PC-3 (cell line): ENCODE measurements around the gene DPH5. TPM values are rescaled to one million over a fixed set of nuclear protein-coding genes. Genes with fewer than 3 reads are reported as not detected.

ENCODE experiments used
- ATAC-seq: fragments of 200-7000 bp; cut with Tn5 transposase; 2 replicates; pipeline ENCODE4 v1.9.1; 2020; ENCODE audit warnings: mild to moderate bottlenecking, moderate library complexity
- Bru-seq: library from RNA; stranded (reverse); fragments of 400-500 nt; gene quantifications from one replicate; lab custom pipeline; 2021; lab: Mats Ljungman, UMichigan
- BruChase-seq, 2 experiments: library from RNA; stranded (reverse); fragments of 400-500 nt; gene quantifications; one replicate each; lab custom pipeline; 2021; lab: Mats Ljungman, UMichigan
- BruUV-seq: library from RNA; stranded (reverse); fragments of 400-500 nt; replicated peaks from 2 replicates; lab custom pipeline; 2021; lab: Mats Ljungman, UMichigan
- CTCF ChIA-PET: fragments of 300-600 bp; sonication (Branson Sonifier 250); formaldehyde crosslinking; loops from one replicate; lab custom pipeline; 2022; ENCODE audit warnings: antibody characterized with exemption; lab: Charles Lee
- POLR2A ChIA-PET: fragments of 300-600 bp; sonication (Branson Sonifier 250); formaldehyde crosslinking; loops from one replicate; lab custom pipeline; 2022; ENCODE audit warnings: antibody characterized with exemption; ENCODE audit not compliant: unreplicated experiment; lab: Charles Lee
- DNase-seq: peaks from one replicate; pipeline ENCODE4 v3.0.0-alpha.2; 2015
- H2AFZ ChIP-seq: fragments of 300-600 bp; sonication (generic); 2 replicates; pipeline ENCODE4 v1.6.0; 2016; ENCODE audit warnings: antibody characterized with exemption, low read length
- H3F3A ChIP-seq: fragments of 300-600 bp; sonication (generic); one replicate; pipeline ENCODE4 v1.6.0; 2017; ENCODE audit warnings: antibody characterized with exemption, low read length, control low read depth, mild to moderate bottlenecking; ENCODE audit not compliant: unreplicated experiment
- H3K27ac ChIP-seq: fragments of 300-600 bp; sonication (generic); 2 replicates; pipeline ENCODE4 v1.5.1; 2016; ENCODE audit warnings: mild to moderate bottlenecking, low read length
- H3K27me3 ChIP-seq: fragments of 300-600 bp; sonication (generic); 2 replicates; pipeline ENCODE4 v1.6.1; 2016; ENCODE audit warnings: low read length, mixed read lengths
- H3K36me3 ChIP-seq: fragments of 300-600 bp; sonication (generic); 2 replicates; pipeline ENCODE4 v1.6.1; 2016; ENCODE audit warnings: low read depth, mixed run types, low read length, mixed read lengths
- H3K4me1 ChIP-seq: fragments of 300-600 bp; sonication (generic); 2 replicates; pipeline ENCODE4 v1.5.1; 2016; ENCODE audit warnings: low read length; ENCODE audit not compliant: insufficient read depth
- H3K4me2 ChIP-seq: fragments of 300-600 bp; sonication (generic); 2 replicates; pipeline ENCODE4 v1.6.0; 2016; ENCODE audit warnings: low read length
- H3K4me3 ChIP-seq: fragments of 300-600 bp; sonication (generic); 2 replicates; pipeline ENCODE4 v1.5.1; 2016; ENCODE audit warnings: mild to moderate bottlenecking, low read length, mixed read lengths
- H3K79me2 ChIP-seq: fragments of 300-600 bp; sonication (generic); 2 replicates; pipeline ENCODE4 v1.6.1; 2017; ENCODE audit warnings: low read length, mixed read lengths
- H3K9ac ChIP-seq: fragments of 300-600 bp; sonication (generic); 2 replicates; pipeline ENCODE4 v1.6.0; 2016; ENCODE audit warnings: mild to moderate bottlenecking, low read length
- H3K9me2 ChIP-seq: fragments of 300-600 bp; sonication (generic); replicated peaks from 2 replicates; pipeline ENCODE4 v1.6.1; 2016; ENCODE audit warnings: mixed run types, low read length, mixed read lengths
- H3K9me3 ChIP-seq: fragments of 300-600 bp; sonication (generic); 2 replicates; pipeline ENCODE4 v1.6.1; 2016; ENCODE audit warnings: low read length, mixed read lengths
- H4K20me1 ChIP-seq: fragments of 300-600 bp; sonication (generic); 2 replicates; pipeline ENCODE4 v1.6.1; 2016; ENCODE audit warnings: low read length, mixed read lengths
- EZH2 ChIP-seq: fragments of 300-600 bp; sonication (generic); IDR thresholded peaks from one replicate; pipeline ENCODE4 v1.6.1; 2017; ENCODE audit warnings: antibody characterized with exemption, mild to moderate bottlenecking, low read length; ENCODE audit not compliant: unreplicated experiment
- EZH2phosphoT487 ChIP-seq: fragments of 300-600 bp; sonication (generic); IDR thresholded peaks from 2 replicates; pipeline ENCODE4 v1.6.1; 2018; ENCODE audit warnings: mild to moderate bottlenecking, antibody characterized with exemption, low read length, borderline replicate concordance
- intact Hi-C: fragments of 100-400 bp; cut with micrococcal nuclease; formaldehyde crosslinking; loops from 2 replicates; pipeline ENCODE4 v1.9.0; 2023
- long read RNA-seq: library from polyadenylated mRNA; unstranded; transcript quantifications from one replicate; pipeline ENCODE4 v2.0.0, GENCODE V29; 2021; ENCODE audit not compliant: unreplicated experiment
- total RNA-seq: library from RNA; depleted of rRNA; stranded (reverse); fragments of >200 nt; gene quantifications from 2 replicates; pipeline ENCODE4 v1.2.3, GENCODE V29; 2014; rRNA removed
- TF ChIP-seq, protein P1 (sequence below): fragments of 300-600 bp; sonication (generic); conservative IDR thresholded peaks from 2 replicates; pipeline ENCODE4 v1.5.1; 2017; ENCODE audit warnings: antibody characterized with exemption, low read depth, mild to moderate bottlenecking, low read length

DPH5 gene, protein sequence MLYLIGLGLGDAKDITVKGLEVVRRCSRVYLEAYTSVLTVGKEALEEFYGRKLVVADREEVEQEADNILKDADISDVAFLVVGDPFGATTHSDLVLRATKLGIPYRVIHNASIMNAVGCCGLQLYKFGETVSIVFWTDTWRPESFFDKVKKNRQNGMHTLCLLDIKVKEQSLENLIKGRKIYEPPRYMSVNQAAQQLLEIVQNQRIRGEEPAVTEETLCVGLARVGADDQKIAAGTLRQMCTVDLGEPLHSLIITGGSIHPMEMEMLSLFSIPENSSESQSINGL
- total RNA-seq = 24.9 and 32.8 TPM in 2 replicates
- percentile 70 among the genes with signal in this experiment for Bru-seq, nascent RNA
- percentile 61 among the genes with signal in this experiment for BruChase-seq, experiment 1, labeled RNA remaining after a 6-hour chase
- BruChase-seq, experiment 2, labeled RNA remaining after a 2-hour chase = percentile 70 among the genes with signal in this experiment
- long read RNA-seq, transcript DPH5-203 (8 exons, 1,316 nt) = major isoform, 31 of 57 reads
- long read RNA-seq, partial matches to known transcripts = 2 of 57 reads
- long read RNA-seq, other reads (novel, unspliced or antisense) = 21 of 57 reads

DNA sequence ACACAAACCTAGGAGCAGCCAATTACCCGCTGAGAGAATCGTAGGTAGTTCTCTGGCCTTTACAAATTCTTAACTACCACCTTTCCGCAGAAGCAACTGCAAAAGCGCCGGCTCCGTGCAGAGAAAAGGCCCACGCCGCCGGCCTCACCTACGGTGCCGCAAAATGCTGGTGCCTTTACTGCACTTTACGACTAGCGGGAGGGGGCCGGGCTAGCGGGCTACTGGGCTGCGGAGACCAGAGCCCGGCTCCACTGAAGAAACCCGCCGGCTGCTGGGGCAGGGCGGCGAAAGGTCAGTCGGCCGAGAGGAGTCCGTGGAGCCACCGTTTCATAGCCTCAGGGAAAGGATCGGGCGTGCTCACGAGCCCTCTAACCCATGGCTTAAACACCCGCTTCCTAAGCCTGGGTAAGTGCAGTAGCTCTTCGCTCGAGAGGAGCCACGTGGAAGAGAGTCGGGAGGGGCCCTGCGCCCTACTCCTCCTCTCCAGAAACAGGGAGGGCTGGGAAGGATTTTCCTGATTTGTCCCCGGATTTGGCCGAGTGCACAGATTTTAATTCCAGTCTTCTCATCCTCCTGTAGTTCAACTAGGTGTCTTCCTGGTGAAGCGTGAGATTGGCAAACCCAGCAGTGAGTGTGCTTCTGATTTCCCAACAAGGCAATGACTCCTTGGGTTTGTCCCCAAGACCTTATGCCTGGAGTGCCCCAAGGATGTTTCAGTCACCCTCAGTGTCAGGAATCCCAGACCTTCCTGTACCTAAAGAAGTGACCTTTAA is at the start of gene DPH5:
DPH5 (minus strand) TSS at position 128 of the 773 bp plus-strand sequence. CDS start 341 bp downstream, outside the sequence.
- POLR2A ChIA-PET = interaction anchor here (0.5 kb wide), 1 partner anchor 97 kb away, joined by 6 read pairs; no protein-coding TSS in a partner anchor
- Histone ChIP-seq H4K20me1 (no peaks in the 10 kb centered on the region), H2AFZ (peak within 1 kb of the TSS; percentile 92), H3K9ac (peak within 1 kb of the TSS; percentile 92), H3K4me2 (peak within 1 kb of the TSS; percentile 94), H3K27me3 (no peaks in the 10 kb centered on the region), H3K9me2 (no peaks in the 10 kb centered on the region), H3K9me3 (no peaks in the 10 kb centered on the region), H3F3A (no peaks in the 10 kb centered on the region), H3K27ac (peak within 1 kb of the TSS; percentile 65), H3K79me2 (peaks cover 43% of the 10 kb centered on the region), H3K36me3 (peaks cover 6% of the 10 kb centered on the region; the same call in 1 of the 2 replicates), H3K4me1 (peaks cover 30% of the 10 kb centered on the region), H3K4me3 (peak within 1 kb of the TSS; percentile 80)
- intact Hi-C loops = loop anchor here (1.0 to 5.0 kb wide), 3 partner anchors 104 to 262 kb away; no protein-coding TSS in a partner anchor
- CTCF ChIA-PET = no interaction called here
- ATAC-seq (peak; percentile 89), DNase-seq (peak; percentile 90)
- TF ChIP-seq EZH2 = no peak
- BruUV-seq = TSS peak; percentile 79

DNA sequence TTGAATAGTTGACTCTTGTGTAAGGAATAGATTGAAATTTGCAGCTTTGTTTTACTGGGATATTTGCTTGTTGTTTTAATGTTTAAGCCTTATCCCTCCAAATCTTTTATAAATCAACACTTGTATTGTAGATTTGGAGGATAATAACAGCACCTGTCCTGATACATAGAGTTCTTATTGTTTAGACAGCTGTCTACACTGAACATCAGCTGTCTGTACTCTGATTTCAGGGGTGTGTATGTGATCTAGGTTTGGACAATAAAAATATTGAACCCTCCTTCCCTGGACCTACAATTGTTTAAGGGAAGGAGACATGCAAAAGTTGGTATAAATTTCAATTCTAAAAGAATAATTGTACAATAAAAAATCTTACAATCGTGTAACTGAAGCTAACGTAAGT is 48.3 kb upstream of the DPH5 start:
- H4K20me1 ChIP-seq = no peaks in the 10 kb centered on the region
- BruUV-seq = no TSS peak
- H3K9me3 ChIP-seq = no peaks in the 10 kb centered on the region
- no peaks in the 10 kb centered on the region for H3K79me2 ChIP-seq
- H3K4me2 ChIP-seq = no peak overlapping the region
- no peaks in the 10 kb centered on the region for H3K9me2 ChIP-seq
- DNase-seq = no peak
- H3K27ac ChIP-seq = no peak overlapping the region
- H3K9ac ChIP-seq = no peak overlapping the region
- TF ChIP-seq, protein P1, sequence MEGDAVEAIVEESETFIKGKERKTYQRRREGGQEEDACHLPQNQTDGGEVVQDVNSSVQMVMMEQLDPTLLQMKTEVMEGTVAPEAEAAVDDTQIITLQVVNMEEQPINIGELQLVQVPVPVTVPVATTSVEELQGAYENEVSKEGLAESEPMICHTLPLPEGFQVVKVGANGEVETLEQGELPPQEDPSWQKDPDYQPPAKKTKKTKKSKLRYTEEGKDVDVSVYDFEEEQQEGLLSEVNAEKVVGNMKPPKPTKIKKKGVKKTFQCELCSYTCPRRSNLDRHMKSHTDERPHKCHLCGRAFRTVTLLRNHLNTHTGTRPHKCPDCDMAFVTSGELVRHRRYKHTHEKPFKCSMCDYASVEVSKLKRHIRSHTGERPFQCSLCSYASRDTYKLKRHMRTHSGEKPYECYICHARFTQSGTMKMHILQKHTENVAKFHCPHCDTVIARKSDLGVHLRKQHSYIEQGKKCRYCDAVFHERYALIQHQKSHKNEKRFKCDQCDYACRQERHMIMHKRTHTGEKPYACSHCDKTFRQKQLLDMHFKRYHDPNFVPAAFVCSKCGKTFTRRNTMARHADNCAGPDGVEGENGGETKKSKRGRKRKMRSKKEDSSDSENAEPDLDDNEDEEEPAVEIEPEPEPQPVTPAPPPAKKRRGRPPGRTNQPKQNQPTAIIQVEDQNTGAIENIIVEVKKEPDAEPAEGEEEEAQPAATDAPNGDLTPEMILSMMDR = no peak
- no peak for TF ChIP-seq EZH2
- no peak for TF ChIP-seq EZH2phosphoT487
- POLR2A ChIA-PET = no interaction called here
- H3K27me3 ChIP-seq = no peaks in the 10 kb centered on the region
- no peaks in the 10 kb centered on the region for H3K36me3 ChIP-seq
- no peaks in the 10 kb centered on the region for H3F3A ChIP-seq
- CTCF ChIA-PET = no interaction called here
- no peak overlapping the region for H2AFZ ChIP-seq
- no peak for ATAC-seq
- no peaks in the 10 kb centered on the region; the same call in 1 of the 2 replicates for H3K4me1 ChIP-seq
- no peak overlapping the region for H3K4me3 ChIP-seq
- intact Hi-C loops = no loop called here

DNA sequence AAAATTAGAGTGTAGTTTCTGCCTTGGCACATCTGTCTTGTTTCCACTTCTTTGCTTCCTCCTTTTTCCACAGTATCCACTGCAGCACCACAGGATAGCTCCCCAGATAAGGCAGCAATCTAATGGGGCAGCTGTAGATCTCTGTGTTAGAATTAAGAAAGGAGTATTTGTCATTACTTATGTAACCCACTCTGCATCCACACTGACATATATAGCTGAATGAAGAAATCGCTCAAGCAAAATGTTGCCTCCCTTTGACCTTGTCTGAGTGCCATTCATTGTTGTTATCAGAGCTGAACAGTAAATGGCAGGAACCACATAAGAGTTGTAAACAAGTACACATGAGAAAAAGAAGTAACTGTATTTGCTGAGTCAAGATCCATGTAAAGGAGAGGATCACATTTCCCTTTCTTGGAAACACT is 45.9 kb upstream of the DPH5 start:
- ChIA-PET POLR2A (no interaction called here), CTCF (no interaction called here)
- no peak for DNase-seq
- H3K36me3 ChIP-seq = no peaks in the 10 kb centered on the region
- no peaks in the 10 kb centered on the region; the same call in 1 of the 2 replicates for H3K4me1 ChIP-seq
- H3K9me3 ChIP-seq = no peaks in the 10 kb centered on the region
- TF ChIP-seq EZH2 (no peak), EZH2phosphoT487 (no peak)
- TF ChIP-seq, protein P1 = no peak
- H3K27me3 ChIP-seq = no peaks in the 10 kb centered on the region
- no peak overlapping the region for H3K4me3 ChIP-seq
- no peak overlapping the region for H3K27ac ChIP-seq
- no peaks in the 10 kb centered on the region for H3F3A ChIP-seq
- intact Hi-C loops = no loop called here
- BruUV-seq = no TSS peak
- no peak for ATAC-seq
- no peak overlapping the region for H3K4me2 ChIP-seq
- H4K20me1 ChIP-seq = no peaks in the 10 kb centered on the region
- H3K79me2 ChIP-seq = no peaks in the 10 kb centered on the region
- no peaks in the 10 kb centered on the region for H3K9me2 ChIP-seq
- no peak overlapping the region for H2AFZ ChIP-seq
- H3K9ac ChIP-seq = no peak overlapping the region
